ENCODE results near the gene THSD4.

- no peak for TF ChIP-seq EZH2 (IDR thresholded peaks at IDR 0.05; ENCODE audit: borderline replicate concordance, low read length)
- TF ChIP-seq, protein P1, sequence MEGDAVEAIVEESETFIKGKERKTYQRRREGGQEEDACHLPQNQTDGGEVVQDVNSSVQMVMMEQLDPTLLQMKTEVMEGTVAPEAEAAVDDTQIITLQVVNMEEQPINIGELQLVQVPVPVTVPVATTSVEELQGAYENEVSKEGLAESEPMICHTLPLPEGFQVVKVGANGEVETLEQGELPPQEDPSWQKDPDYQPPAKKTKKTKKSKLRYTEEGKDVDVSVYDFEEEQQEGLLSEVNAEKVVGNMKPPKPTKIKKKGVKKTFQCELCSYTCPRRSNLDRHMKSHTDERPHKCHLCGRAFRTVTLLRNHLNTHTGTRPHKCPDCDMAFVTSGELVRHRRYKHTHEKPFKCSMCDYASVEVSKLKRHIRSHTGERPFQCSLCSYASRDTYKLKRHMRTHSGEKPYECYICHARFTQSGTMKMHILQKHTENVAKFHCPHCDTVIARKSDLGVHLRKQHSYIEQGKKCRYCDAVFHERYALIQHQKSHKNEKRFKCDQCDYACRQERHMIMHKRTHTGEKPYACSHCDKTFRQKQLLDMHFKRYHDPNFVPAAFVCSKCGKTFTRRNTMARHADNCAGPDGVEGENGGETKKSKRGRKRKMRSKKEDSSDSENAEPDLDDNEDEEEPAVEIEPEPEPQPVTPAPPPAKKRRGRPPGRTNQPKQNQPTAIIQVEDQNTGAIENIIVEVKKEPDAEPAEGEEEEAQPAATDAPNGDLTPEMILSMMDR (IDR thresholded peaks at IDR 0.05; ENCODE audit: low read length): no peak
These were observed 71.8 kb downstream of the THSD4 start for GRCh38 chr15:71187078-71187477.
